Fibroblast of lung (primary cell): Measurements from ENCODE around the gene ACTL10. TPM values are rescaled to one million over a fixed set of nuclear protein-coding genes. Genes with fewer than 3 reads are reported as not detected.

Experiments
- DNase-seq, 2 donors: peaks; one replicate each; pipeline versions ENCODE4 v3.0.0 to v3.0.0-alpha.2; 2010; ENCODE audit warnings: low read depth in 2 of 2
- H2AFZ ChIP-seq: 2 replicates; pipeline ENCODE4 v1.5.1; 2012; ENCODE audit warnings: low read length, control low read depth, inconsistent platforms
- H3K27ac ChIP-seq: 2 replicates; pipeline ENCODE4 v1.5.1; 2011; ENCODE audit warnings: low read length, control low read depth; ENCODE audit not compliant: insufficient read depth
- H3K27me3 ChIP-seq: 2 replicates; pipeline ENCODE4 v1.5.1; 2011; ENCODE audit warnings: mild to moderate bottlenecking, low read length; ENCODE audit not compliant: control insufficient read depth, insufficient read depth
- H3K36me3 ChIP-seq: 2 replicates; pipeline ENCODE4 v1.5.1; 2011; ENCODE audit warnings: low read length; ENCODE audit not compliant: control insufficient read depth, insufficient read depth
- H3K4me1 ChIP-seq: 2 replicates; pipeline ENCODE4 v1.5.1; 2011; ENCODE audit warnings: low read length; ENCODE audit not compliant: control insufficient read depth, insufficient read depth; ENCODE audit errors: extremely low read depth
- H3K4me2 ChIP-seq: 2 replicates; pipeline ENCODE4 v1.5.1; 2011; ENCODE audit warnings: low read length, control low read depth; ENCODE audit not compliant: insufficient read depth; ENCODE audit errors: extremely low read depth
- H3K4me3 ChIP-seq, 4 experiments: fragments of 200-600 bp in 1 of 4; sonication (generic) in 1 of 4; replicated peaks in 1 of 4; 2 replicates each; pipeline ENCODE4 v1.5.1; 2011 to 2016; ENCODE audit warnings: low read length in 4 of 4, low read depth in 3 of 4, mild to moderate bottlenecking in 3 of 4, control low read depth in 2 of 4, inconsistent platforms in 1 of 4, mixed read lengths in 1 of 4; ENCODE audit not compliant: insufficient read depth in 1 of 4; ENCODE audit errors: control extremely low read depth in 1 of 4
- H3K79me2 ChIP-seq: 2 replicates; pipeline ENCODE4 v1.5.1; 2012; ENCODE audit warnings: mild to moderate bottlenecking, low read length, inconsistent platforms; ENCODE audit not compliant: control insufficient read depth, insufficient read depth
- H3K9ac ChIP-seq: 2 replicates; pipeline ENCODE4 v1.5.1; 2011; ENCODE audit warnings: mild to moderate bottlenecking, low read length, control low read depth; ENCODE audit not compliant: insufficient read depth
- H3K9me3 ChIP-seq: 2 replicates; pipeline ENCODE4 v1.5.1; 2012; ENCODE audit warnings: low read depth, low read length; ENCODE audit not compliant: control insufficient read depth, insufficient read depth
- H4K20me1 ChIP-seq: 2 replicates; pipeline ENCODE4 v1.5.1; 2011; ENCODE audit warnings: low read length; ENCODE audit not compliant: control insufficient read depth, insufficient read depth; ENCODE audit errors: extremely low read depth
- EZH2 ChIP-seq: IDR thresholded peaks from 2 replicates; pipeline ENCODE4 v1.5.1; 2012; ENCODE audit warnings: low read length, control low read depth, mild to moderate bottlenecking; ENCODE audit errors: missing control alignments
- polyA plus RNA-seq, 2 donors: library from polyadenylated mRNA; depleted of rRNA in 1 of 2; stranded (reverse) in 1 of 2; unstranded in 1 of 2; fragments of >200 nt; gene quantifications; 2 replicates each; pipeline ENCODE4 v1.2.1, GENCODE V29; 2011 to 2012; ENCODE audit warnings: missing spikeins in 1 of 2
- total RNA-seq: library from RNA; depleted of rRNA; stranded (reverse); fragments of >200 nt; gene quantifications from 2 replicates; pipeline ENCODE4 v1.2.1, GENCODE V29; 2014
- TF ChIP-seq, protein P1 (sequence below), 2 donors: IDR thresholded peaks in 1 of 2; conservative IDR thresholded peaks in 1 of 2; 1 replicate in 1 of 2; 2 replicates in 1 of 2; pipeline ENCODE4 v1.5.1; 2011 to 2012; ENCODE audit warnings: low read length in 2 of 2, control low read depth in 1 of 2, inconsistent platforms in 1 of 2, low read depth in 1 of 2, mild to moderate bottlenecking in 1 of 2

The ACTL10 gene
- total and polyA plus RNA-seq, 2 donors (not counting 1 experiment from before 2014, with no cell fraction given): 0.32 to 2.0 TPM

DNA sequence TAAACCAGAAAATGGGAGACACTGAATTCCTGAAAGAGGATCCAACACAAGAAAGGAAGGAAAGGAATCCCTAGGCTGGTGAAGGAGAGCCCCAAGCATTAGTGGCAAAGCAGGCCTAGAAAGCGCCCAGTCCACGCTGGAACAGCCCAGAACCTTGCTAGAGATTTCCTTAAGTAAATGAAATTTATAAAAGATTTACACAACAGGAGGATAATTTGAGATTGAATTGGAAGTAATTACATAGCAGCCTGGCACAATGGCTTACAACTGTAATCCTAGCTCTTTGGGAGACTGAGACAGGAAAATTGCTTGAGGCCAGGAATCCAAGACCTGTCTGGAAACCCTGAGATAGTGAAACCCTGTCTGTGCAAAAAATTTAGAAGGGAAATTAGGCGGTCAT lies 31.4 kb upstream of the ACTL10 start:
- H3K27me3 ChIP-seq: no peaks in the 10 kb centered on the region
- no peaks in the 10 kb centered on the region for H4K20me1 ChIP-seq
- DNase-seq: no peak
- H2AFZ ChIP-seq: no peak overlapping the region
- H3K27ac ChIP-seq: no peak overlapping the region
- no peak overlapping the region for H3K4me2 ChIP-seq
- H3K9ac ChIP-seq: no peak overlapping the region
- H3K36me3 ChIP-seq: peaks cover 2% of the 10 kb centered on the region
- no peaks in the 10 kb centered on the region for H3K79me2 ChIP-seq
- no peak overlapping the region for H3K4me3 ChIP-seq
- H3K4me1 ChIP-seq: no peaks in the 10 kb centered on the region
- TF ChIP-seq, protein P1, sequence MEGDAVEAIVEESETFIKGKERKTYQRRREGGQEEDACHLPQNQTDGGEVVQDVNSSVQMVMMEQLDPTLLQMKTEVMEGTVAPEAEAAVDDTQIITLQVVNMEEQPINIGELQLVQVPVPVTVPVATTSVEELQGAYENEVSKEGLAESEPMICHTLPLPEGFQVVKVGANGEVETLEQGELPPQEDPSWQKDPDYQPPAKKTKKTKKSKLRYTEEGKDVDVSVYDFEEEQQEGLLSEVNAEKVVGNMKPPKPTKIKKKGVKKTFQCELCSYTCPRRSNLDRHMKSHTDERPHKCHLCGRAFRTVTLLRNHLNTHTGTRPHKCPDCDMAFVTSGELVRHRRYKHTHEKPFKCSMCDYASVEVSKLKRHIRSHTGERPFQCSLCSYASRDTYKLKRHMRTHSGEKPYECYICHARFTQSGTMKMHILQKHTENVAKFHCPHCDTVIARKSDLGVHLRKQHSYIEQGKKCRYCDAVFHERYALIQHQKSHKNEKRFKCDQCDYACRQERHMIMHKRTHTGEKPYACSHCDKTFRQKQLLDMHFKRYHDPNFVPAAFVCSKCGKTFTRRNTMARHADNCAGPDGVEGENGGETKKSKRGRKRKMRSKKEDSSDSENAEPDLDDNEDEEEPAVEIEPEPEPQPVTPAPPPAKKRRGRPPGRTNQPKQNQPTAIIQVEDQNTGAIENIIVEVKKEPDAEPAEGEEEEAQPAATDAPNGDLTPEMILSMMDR (conservative IDR thresholded peaks at IDR 0.05 in 1 of 2, IDR thresholded peaks at IDR 0.05 in 1 of 2; ENCODE audit: low read depth in 1 of 2, low read length in 2 of 2): no peak
- no peak for TF ChIP-seq EZH2
- no peaks in the 10 kb centered on the region for H3K9me3 ChIP-seq

DNA sequence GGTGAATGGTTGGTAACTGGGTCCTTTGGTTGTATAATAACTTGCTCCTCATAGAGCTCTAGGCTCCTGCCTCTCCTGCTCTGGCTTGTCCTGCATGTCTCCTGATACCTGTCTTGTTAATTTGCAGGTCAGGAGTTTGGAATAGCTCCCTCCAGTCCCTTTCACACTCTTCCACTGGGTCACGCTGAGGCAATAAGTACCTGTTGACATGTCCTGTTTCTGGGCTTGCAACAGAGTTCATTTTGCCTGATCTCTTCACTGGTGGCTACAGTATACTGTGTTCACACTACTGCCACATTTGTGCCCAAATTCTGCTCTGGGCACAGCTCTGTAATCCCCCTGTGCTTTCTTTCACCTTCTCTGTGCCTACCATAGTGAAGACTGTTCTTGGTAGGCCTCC lies 30.0 kb upstream of the ACTL10 start:
- no peaks in the 10 kb centered on the region for H3K9me3 ChIP-seq
- H4K20me1 ChIP-seq: no peaks in the 10 kb centered on the region
- H3K9ac ChIP-seq: no peak overlapping the region
- no peak overlapping the region for H3K4me2 ChIP-seq
- H3K79me2 ChIP-seq: no peaks in the 10 kb centered on the region
- no peak overlapping the region for H3K4me3 ChIP-seq
- TF ChIP-seq, protein P1 (conservative IDR thresholded peaks at IDR 0.05 in 1 of 2, IDR thresholded peaks at IDR 0.05 in 1 of 2; ENCODE audit: low read depth in 1 of 2, low read length in 2 of 2): no peak
- no peak for TF ChIP-seq EZH2
- H3K4me1 ChIP-seq: no peaks in the 10 kb centered on the region
- H3K27me3 ChIP-seq: no peaks in the 10 kb centered on the region
- H3K27ac ChIP-seq: no peak overlapping the region
- H3K36me3 ChIP-seq: peaks cover 2% of the 10 kb centered on the region
- no peak overlapping the region for H2AFZ ChIP-seq
- no peak for DNase-seq

DNA sequence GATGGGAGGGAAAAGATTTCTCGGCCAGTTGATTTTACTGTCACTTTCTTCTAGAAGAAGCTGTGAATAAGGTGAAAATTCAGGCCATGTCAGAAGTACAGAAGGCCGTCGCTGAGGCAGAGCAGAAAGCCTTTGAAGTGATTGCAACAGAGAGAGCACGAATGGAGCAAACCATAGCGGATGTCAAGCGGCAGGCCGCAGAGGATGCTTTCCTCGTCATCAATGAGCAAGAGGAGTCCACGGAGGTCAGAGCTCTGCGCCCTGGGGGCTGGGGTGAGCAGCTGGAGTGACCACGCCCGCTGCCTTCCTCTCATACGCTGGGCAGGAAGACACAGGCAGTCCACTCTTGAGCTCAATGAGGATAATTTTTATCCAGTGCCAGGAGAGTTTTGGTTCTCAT lies 26.5 kb upstream of the ACTL10 start:
- DNase-seq: peak in 1 of 2 donors; percentile 11
- TF ChIP-seq EZH2: no peak
- TF ChIP-seq, protein P1 (conservative IDR thresholded peaks at IDR 0.05 in 1 of 2, IDR thresholded peaks at IDR 0.05 in 1 of 2; ENCODE audit: low read depth in 1 of 2, low read length in 2 of 2): no peak

More for the DNA sequence above, 26.5 kb upstream of the ACTL10 start:
- Histone ChIP-seq H2AFZ (no peak overlapping the region), H3K27me3 (no peaks in the 10 kb centered on the region), H3K4me3 (no peak overlapping the region), H3K4me1 (no peaks in the 10 kb centered on the region), H3K36me3 (peaks cover 5% of the 10 kb centered on the region), H4K20me1 (no peaks in the 10 kb centered on the region), H3K9me3 (no peaks in the 10 kb centered on the region), H3K79me2 (no peaks in the 10 kb centered on the region), H3K9ac (no peak overlapping the region), H3K4me2 (no peak overlapping the region), H3K27ac (no peak overlapping the region)
